HG03442 (cell line): Measurements from ENCODE around the gene LIPA.
"Not testable (repeated sequence)": the region's sequence is repeated elsewhere in the genome, so short reads cannot be mapped to it uniquely, and the experiment has no call there.

Source experiments
- ATAC-seq: cut with Tn5 transposase; IDR thresholded peaks from one replicate; pipeline ENCODE4 v1.9.1; 2021; ENCODE audit warnings: mild to moderate bottlenecking, moderate library complexity; ENCODE audit not compliant: unreplicated experiment

The LIPA gene

DNA sequence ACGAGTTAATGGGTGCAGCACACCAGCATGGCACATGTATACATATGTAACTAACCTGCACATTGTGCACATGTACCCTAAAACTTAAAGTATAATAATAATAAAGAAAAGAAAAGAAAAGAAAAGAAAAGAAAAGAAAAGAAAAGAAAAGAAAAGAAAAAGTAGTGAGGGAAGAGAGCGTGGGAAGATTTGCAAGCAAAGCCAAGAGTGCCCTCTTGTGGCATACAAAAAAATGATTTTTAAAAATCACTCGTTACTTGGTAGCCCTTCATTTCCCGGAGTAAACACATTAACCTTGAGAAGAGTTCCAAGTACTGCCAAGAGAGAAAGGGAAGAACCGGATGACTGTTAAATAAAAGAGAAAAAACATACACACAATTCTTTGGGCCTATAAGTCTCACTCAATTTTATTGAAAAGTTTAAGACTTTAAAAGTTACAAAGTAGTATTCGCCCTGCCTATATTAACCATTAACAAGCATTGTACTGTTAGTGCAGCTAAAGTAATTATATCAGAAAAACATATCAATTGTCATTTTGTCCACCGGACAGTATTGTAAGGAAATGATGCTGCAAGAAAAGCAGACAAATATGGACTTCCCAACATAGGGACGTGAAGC, 38.3 kb downstream of the LIPA start:
- no peak for ATAC-seq

DNA sequence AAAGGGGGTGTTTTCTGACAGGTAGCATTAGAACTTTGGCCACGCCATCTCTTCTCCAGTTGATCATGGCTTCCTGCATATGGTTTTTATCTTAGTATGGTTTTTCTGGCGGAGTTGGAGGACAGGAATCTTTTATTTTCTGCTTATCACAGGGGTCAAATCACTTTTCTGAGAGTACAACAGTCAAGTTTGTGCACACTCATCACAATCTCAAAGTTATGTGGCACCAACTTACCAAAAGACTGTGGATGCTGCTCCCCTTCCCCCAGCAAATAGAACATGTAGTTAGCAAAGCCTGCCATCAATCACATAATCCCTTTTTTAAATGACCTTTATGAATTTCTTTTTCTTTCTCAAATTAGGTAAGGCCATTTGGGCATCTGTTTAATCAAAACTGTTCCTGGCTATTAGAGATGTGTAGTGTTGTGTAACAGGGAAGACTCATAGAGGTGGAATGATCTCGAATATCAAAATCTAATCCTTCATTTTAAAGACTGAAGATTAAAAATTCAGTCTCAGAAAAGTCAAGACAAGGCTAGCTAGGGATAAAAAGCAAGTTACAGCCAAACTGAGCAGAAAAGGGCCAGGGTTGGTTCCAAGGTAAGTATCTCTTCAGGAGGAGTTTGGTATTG, 40.7 kb downstream of the LIPA start:
- no peak for ATAC-seq

DNA sequence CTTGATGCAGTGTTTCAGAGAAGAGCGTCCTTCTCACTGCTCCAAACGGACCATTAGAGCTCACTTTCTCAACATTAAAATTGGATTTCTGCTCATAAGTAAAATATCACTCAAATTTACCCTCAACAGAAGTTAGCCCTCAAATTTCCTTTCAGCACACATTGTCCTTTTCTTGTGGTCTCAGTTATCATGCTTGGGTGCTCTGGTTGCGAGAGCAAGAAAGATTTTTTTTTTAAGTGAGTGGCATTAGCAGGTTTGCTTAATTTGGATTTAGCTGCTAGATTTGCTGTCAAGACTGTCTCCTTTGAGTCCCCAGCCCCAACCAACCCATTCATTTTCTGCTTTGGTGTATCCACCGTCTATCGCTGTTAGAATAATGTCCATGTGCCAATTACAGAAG, 41.9 kb downstream of the LIPA start:
- no peak for ATAC-seq

DNA sequence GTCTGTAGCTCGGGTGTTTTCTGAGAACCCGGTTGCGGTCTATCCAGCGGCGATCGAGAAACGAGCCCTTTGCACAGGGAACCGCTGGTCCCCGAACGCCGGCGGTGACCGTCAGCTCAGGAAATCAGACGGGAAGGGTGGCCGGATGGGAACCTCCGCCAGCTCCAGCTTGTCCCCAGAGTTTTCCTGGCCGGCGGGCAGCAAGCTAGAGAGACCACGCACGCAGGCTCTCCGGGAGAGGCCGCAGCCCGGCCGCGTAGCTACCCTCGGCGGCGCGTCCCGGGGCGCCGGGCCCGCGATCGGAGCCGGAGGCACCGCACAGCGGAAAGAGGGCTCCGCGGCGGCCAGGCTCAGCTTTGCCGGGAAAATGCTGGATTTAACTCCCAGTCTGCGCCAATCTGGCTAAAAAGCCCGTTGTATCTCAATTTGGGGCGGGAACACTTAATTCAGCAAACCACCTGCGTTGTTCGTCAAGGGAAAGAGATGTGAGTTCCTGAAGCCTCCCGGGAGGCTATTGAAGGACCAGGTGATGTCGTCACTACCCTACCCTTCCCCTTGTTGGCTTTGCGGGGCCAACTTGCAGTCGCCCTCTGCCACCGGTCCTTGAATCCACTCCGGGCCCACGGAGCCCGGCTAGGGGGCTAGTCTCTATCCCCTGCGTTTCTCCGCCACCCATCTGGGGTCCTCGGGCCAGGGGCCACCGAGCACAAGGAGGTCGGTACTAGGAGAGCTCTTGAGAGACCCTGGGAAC, 43.6 kb downstream of the LIPA start:
- ATAC-seq: no peak

DNA sequence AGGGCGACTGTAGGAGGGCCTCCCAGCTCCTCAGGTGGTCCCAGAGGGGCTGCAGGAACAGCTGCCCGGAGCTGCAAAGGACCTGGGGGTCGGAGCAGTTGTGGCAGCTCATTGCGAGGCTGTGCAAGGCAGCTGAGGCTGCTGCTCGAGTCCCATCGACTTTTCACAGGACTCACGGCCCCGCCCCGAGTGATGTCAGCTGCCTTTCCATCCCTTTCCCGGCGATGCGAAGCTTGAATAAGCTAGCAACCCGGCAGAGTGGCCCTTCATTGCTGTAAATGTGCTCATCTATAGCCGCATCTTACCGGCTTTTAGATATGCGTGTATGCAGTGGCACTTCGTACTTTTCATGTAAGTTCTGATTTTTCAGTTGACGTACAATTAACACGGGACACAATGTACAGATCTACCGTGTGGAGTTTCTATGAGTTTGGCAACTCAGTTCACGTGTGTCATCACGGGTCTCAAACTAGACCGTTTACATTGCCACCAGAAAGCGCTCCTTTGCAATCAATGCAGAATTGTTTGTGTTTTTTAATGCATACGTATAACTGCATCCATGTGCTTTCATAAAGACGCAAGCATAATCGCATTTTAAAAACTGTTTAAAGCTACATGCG, 44.3 kb downstream of the LIPA start, which contains the start of gene CH25H:
CH25H (minus strand) TSS at position 137 of the 620 bp plus-strand sequence; CDS start at position 112, 25 bp downstream.
- no peak for ATAC-seq

DNA sequence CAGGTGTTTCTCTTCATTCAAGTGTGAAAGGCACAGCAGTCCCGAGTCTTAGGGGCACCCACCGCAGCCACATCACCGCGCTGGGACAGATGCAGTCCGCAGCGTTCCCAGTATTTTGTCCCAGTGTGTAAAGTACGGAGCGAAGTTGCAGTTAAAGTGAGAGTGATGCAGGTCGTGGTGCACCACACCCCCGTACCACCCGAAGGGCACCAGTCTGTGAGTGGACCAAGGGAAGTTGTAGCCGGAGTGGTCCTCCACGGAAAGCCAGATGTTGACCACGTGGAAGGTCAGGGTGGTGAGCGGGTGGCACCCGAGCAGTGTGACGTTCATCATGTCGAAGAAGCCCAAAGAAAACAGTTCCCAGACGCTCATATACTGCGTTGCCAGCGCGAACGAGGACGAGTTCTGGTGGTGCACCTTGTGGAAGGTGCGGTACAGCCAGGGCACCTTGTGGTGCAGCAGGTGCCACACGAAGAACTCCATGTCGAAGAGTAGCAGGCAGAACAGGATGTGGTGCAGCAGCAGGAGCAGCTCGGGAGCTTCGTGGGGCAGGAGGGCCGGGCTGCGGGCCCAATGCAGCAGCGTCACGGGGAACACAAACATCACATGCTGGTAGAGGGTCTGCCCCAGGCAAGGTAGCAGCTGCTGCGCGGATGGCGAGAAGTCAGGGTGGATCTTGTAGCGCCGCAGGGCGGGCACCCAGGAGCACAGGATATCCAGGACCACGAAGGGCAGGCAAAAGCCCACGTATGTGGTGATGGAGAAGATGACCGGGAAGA, 45.0 kb downstream of the LIPA start:
- ATAC-seq: no peak

DNA sequence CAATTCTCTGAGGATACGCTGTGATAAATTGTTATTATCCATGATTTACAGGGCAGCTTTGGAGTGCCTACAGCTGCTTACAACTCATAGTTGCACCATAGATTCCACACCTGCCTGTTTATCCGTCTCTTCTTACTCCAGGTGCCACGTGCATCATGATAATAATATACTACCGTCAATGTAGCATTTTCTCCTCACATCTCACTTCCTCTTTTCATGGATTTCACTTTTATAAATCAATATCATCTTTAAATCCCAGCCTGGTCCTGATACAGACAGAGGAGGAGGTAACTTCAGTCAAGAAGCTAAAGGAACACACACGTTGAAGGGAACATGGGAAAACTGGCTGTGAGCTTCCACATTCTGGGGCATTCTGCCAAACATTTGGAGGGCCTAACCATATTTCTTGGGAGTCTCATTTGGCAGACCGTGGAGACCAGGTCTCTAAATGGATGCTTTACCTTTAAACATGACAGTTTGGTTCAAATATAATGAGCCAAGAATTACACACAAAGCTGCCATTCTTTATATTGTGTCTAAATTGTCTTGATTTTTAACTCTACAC, 46.9 kb downstream of the LIPA start:
- no peak for ATAC-seq

DNA sequence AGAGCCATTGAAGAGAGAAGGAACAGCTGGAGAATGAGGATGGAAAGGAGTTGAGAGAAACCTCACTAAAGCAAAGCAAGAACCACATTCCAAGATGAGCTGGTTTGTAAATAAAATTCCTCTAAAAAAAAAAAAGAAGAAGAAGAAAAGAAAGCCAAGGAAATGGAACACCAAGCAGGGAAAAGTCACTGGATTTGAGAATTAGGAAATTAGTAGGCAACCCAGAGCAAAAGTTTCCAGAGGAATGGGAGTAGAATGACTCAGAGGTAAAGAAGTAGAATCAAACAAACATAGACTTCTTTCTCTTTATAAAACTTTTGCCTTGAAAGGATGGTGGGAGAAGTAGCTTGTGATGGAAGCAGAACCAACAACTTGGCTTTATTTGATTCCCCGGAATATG, 48.3 kb downstream of the LIPA start:
- no peak for ATAC-seq

DNA sequence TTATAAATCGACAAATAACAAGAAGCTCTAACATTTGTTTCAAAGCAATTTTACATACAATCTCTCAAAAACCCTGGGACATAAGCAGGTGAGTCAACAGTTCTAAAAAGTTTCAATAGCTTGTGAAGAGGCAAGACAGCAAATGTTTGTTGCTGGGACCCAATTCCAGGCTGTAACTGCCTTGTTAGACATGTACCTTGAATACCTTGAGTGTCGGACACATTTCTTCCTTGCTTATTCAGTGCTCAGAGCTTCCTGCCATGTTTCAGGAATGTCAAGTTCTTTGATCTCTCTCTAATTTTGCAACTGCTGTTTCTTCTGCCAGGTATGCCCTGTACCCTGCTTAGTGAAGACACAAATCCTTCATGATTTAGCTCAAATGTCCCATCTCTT, 49.5 kb downstream of the LIPA start:
- no peak for ATAC-seq

DNA sequence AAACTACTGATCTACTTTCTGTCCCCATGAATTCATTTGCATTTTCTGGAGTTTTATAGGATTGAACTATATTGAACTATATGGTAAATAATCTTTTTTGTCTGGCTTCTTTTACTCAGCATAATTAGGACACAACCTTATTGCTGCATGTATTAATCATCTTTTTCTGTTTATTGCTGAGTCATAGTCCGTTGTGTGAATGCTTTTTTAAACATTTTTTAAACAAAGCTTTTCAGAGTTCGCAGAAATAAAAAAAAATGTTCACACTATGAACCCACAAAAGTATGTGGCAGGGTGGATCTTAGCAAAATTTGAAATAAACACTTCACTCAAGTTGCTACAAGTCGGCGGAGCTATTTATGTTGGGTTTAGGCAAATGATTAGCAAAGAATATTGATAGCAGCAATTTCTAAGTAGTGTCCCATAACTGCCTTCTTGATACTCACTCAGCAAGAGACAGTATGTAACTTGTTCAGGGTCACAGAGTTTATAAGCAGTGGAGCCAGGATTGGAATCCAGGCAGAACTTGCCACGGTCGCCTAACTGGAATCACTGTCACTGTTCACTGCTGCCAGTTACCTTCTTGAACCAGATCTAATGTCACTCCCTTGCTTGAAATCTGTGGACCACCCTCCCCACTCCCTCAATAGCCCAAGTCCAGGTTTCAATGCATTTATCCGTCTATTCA, 50.1 kb downstream of the LIPA start:
- ATAC-seq: no peak

DNA sequence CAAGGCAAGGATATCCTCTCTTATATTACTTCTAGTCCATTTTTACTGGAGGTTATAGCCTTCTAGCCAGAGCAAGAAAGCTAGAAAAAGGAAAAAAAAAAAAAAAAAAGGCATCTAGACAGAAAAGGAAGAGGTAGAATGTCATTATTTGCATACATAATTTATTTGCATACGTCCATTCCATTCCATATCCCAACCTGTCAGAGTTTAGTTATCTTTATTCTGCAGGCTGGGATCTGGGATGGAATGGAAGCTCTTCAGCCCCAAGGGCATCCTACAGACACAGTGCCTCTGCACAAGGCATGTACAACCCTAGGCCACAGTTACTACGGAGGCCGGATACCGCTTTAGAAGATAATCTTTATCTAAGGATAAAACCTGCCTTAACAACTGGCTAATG, 54.1 kb downstream of the LIPA start:
- ATAC-seq: no peak

DNA sequence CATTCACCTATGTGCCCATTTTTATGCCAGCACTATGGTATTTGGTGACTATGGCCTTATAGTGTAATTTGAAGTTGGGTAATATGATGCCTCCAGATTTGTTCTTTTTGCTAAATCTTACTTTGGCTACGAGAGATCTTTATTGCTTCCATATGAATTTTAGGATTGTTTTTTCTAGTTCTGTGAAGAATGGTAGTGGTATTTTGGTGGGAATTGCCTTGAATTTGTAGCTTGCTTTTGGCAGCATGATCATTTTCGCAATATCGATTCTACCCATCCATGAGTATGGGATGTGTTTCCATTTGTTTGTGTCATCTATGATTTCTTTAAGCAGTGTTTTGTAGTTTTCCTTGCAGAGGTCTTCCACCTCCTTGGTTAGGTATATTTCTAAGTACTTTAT, 60.3 kb downstream of the LIPA start:
- not testable (repeated sequence) for ATAC-seq

DNA sequence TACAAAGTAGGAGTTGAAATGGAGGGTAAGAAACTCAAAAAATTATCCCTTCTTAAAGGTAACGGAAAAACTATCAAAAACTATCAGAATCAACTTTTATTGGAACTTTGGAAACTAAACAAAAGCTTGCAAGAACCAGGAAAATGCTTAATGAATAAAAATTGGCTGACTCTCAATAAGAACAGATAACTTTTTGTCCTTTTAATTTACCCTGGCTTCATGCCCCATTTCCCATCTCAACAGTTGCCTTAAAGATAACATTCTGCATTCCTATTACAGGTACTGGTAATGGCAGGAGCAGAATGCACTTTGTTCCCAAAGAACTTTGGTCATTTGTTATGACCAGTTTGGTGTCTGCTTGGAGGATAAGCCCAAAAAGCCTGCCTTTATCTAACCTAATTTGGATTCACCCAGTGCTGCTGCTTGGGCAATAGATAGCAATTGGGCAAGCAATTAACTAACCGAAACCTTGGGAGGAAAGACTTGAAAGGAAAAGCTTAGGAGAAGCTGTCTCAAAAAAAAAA, 62.3 kb downstream of the LIPA start:
- ATAC-seq: no peak

DNA sequence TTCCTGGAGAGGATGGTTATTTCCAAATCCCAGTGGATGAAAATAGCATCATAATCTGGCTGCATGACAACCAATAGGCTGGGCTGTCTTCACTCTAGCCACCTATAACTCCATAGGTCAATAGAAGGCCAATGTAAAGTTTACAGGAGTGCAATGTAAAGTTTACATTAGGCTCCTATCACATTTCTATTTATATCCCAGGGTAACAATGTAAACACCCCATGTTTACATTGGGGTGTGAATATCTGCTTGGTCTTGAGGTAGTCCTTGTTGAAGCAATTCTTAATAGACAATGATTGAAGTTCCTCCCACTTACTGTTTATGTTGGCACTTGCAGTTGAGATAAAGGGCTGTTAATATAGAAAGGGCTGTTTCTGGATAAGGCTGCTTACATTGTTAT, 65.9 kb downstream of the LIPA start:
- no peak for ATAC-seq

DNA sequence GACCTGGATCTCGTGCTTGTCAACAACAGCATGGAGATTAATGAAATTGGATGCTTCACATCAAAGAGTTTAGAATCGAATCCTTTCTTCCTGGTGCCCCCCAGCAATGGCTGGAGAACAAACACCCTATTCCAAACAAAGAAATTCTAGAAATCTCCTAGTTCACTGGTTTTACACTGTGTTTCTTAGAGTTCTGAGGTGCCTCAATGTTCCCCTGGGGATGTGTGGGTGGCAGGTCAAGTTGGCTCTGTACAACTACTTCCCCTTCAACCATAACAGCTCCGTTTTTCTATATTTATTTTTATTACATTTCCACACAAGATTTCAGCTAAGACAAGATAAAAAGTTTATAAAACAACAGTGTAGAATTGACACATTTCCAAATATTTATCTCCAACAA, 66.9 kb downstream of the LIPA start:
- no peak for ATAC-seq

DNA sequence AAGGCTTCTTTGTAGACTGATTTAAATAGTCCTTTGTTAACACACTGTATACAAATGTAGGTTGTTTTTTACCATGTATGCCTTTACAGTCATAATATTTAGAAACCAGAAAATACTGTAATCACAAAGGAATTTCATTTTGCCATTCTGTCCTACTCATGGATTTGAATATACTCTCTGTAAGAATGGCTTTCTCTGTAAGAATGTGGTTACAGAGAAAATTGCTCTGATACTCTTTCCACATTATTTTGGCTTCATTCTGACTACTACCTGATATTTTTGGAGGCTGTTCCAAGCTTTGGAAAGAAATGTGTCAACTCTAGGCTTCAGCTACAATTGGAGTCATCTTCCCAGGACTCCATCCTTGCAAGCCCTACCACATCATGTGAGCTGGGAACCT, 68.0 kb downstream of the LIPA start:
- no peak for ATAC-seq

DNA sequence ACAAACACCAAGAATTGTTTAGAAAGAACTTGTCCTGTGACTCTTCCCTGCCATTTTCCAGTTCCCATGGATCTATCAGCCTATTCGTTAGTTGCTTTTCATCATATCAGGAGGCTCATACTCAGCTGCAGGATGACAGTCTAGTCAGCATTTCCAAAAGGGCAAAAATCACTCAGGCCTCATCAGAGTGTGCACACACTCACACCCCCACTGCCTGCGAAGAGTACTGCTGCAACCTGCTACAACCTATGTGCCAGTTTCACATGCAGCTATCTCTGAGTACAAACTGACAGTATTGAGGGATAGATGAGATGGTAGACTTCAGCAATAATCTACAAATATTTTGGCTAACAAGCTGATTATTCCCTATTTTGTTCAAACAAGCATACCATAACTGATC, 68.7 kb downstream of the LIPA start:
- no peak for ATAC-seq

DNA sequence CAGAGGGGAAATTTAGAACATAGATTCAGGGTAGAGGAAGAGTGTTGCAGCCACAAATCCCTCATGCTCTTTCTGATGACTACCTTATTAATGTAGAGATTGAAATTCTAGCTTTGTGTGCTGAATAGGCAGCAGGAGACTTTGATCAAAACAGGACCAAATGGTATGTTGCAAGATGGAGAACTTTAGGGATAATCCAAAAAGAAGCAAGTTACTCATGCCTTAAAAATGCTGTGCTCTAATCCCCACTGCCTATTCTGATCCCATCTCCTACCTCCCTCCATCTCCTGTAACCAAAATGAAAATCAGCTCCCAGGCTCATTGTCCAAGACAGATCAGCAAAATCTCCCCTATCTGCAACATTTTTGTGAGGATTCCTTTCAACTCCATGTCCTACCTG, 75.8 kb downstream of the LIPA start:
- no peak for ATAC-seq

DNA sequence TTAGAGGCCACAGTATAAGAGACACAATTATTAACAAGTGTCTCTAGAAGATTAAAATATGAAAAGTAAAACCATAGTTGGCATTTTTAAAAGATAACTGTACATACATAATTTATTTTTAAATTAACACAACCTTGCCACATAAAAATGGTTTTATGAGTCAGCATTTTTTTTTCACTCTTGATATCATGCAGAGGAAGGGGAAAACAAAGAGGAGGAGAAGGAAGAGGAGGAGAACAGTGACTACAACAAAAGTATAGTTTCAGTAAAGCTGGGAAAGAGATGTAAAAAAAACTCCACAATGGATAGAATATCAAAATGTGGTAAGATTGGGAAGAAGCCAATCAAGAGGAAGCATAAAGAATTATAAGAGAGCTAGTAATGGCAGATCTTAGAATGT, 78.5 kb downstream of the LIPA start:
- ATAC-seq: no peak

DNA sequence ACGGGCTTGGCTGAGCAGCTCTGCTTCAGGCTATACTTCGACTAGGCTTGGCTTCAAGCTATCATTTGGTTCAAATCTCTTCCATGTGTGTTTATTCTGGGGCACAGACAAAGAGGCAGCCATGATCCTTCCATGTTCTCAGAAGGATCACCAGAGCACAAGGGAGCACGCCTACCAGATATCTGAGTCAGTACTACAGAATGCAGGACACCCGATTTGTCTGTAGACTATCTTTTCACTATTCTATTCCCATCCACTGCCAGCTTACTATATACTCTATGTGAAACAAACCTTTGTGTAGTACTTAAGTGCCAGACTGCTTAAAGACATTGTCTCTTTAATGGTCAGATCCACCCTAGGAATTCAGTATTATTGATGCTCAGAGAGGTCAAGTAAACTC, 79.6 kb downstream of the LIPA start:
- ATAC-seq: no peak
